ENCODE results near the gene ZNF284. TPM values are rescaled to one million over a fixed set of nuclear protein-coding genes. Genes with fewer than 3 reads are reported as not detected.

Gene ZNF284
- total RNA-seq, 1 donor from 2014 or later: 2.2 TPM

DNA sequence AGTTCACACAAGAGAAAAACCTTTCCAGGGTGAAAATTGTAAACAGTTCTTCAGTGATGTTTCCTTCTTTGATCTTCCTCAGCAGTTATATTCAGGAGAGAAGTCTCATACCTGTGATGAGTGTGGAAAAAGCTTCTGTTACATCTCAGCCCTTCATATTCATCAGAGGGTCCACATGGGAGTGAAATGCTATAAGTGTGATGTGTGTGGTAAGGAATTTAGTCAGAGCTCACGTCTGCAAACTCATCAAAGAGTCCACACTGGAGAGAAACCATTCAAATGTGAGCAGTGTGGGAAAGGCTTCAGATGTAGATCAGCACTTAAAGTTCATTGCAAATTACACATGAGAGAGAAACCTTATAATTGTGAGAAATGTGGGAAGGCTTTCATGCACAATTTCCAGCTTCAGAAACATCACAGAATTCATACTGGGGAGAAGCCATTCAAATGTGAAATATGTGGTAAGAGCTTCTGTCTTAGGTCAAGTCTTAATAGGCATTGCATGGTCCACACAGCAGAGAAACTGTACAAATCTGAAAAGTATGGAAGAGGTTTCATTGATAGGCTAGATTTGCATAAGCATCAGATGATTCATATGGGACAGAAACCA is 39.9 kb upstream of the ZNF284 start:
- Histone ChIP-seq H3K4me3 (no peak overlapping the region), H3K27me3 (no peaks in the 10 kb centered on the region), H3K36me3 (peaks cover 9 to 62% of the 10 kb centered on the region in 2 donors), H3K27ac (no peak overlapping the region), H3K4me1 (no peaks in the 10 kb centered on the region), H3K9me3 (peaks cover 63% of the 10 kb centered on the region)
- intact Hi-C loops (cut with DNase I): no loop called here
- DNase-seq (ENCODE audit: extremely low spot score in 2 of 2): no peak
- TF ChIP-seq POLR2AphosphoS5 (IDR thresholded peaks at IDR 0.05; ENCODE audit: insufficient read depth in 1 of 2, low read depth in 1 of 2): no peak
- TF ChIP-seq, protein P1, sequence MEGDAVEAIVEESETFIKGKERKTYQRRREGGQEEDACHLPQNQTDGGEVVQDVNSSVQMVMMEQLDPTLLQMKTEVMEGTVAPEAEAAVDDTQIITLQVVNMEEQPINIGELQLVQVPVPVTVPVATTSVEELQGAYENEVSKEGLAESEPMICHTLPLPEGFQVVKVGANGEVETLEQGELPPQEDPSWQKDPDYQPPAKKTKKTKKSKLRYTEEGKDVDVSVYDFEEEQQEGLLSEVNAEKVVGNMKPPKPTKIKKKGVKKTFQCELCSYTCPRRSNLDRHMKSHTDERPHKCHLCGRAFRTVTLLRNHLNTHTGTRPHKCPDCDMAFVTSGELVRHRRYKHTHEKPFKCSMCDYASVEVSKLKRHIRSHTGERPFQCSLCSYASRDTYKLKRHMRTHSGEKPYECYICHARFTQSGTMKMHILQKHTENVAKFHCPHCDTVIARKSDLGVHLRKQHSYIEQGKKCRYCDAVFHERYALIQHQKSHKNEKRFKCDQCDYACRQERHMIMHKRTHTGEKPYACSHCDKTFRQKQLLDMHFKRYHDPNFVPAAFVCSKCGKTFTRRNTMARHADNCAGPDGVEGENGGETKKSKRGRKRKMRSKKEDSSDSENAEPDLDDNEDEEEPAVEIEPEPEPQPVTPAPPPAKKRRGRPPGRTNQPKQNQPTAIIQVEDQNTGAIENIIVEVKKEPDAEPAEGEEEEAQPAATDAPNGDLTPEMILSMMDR (IDR thresholded peaks at IDR 0.05): no peak
- no peak for TF ChIP-seq POLR2A (IDR thresholded peaks at IDR 0.05)

DNA sequence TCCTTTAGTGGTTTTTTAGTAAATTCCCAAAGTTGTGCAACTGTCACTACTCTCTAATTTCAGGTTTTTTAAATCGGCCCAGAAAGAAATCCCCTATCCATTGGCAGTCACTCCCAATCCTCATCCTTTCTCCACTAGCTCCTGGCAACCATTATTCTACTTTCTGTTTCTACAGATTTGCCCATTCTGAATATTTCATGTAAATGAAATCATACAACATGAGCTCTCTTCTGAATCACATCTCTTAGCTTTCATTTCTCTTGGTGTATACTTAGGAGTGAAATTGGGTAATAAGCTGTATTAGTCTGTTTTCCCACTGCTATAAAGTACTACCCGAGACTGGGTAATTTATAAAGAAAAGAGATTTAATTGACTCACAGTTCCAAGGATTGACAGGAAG is 29.8 kb upstream of the ZNF284 start:
- Histone ChIP-seq H3K27ac (no peak overlapping the region), H3K4me1 (no peaks in the 10 kb centered on the region), H3K36me3 (no peaks in the 10 kb centered on the region), H3K4me3 (no peak overlapping the region), H3K27me3 (no peaks in the 10 kb centered on the region), H3K9me3 (no peaks in the 10 kb centered on the region)
- DNase-seq (ENCODE audit: extremely low spot score in 2 of 2): no peak
- TF ChIP-seq, protein P1 (IDR thresholded peaks at IDR 0.05): no peak
- intact Hi-C loops (cut with DNase I): no loop called here

DNA sequence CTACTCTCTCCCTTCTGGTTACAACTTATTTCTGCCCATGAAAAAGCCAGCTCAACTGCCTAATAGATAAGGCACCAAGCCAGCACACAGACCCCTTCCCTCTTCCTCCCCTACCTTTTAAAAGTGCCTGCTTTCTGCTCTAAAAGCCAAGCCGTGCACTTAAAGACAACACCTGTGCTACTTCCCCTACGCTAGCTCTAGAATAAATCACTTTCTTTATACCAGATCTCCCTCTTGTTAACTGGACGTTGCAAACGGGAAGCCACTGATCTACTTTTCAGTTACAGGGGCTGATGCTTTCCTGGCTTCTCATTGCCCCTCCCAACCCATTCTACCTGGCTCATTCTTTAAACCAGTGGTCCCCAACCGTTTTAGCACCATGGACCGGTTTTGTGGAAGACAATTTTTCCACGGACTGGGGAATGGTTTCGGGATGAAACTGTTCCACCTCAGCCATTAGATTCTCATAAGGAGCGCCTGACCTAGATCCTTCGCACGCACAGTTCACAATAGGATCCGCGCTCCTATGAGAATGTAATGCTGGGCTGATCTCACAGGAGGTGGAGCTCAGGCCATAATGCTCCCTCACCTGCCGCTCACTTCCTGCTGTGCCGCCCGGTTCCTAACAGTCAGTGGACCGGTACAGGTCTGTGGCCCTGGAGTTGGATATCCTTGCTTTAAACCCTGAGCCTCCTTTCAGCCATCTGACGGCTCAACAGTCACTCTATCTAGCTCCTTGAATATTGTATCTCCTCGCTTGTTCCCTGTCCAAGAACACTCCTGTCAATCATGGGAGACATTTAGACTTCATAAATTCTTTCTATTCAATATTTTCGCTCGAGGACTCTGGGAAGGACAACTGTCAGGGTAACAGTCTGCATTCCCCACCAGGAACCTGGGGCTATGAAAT is 21.0 kb upstream of the ZNF284 start:
- peak overlapping the region; percentile 63 to 88 for H3K4me3 ChIP-seq
- H3K4me1 ChIP-seq: peaks cover 15% of the 10 kb centered on the region
- DNase-seq (ENCODE audit: extremely low spot score in 2 of 2): no peak
- peaks cover 0 to 20% of the 10 kb centered on the region in 2 donors for H3K36me3 ChIP-seq
- H3K9me3 ChIP-seq: no peaks in the 10 kb centered on the region
- no peaks in the 10 kb centered on the region for H3K27me3 ChIP-seq
- TF ChIP-seq POLR2AphosphoS5 (IDR thresholded peaks at IDR 0.05; ENCODE audit: insufficient read depth in 1 of 2, low read depth in 1 of 2): no peak
- TF ChIP-seq, protein P1 (IDR thresholded peaks at IDR 0.05): no peak
- TF ChIP-seq POLR2A (IDR thresholded peaks at IDR 0.05): no peak
- intact Hi-C loops (cut with DNase I): no loop called here
- peak overlapping the region; percentile 75 for H3K27ac ChIP-seq

DNA sequence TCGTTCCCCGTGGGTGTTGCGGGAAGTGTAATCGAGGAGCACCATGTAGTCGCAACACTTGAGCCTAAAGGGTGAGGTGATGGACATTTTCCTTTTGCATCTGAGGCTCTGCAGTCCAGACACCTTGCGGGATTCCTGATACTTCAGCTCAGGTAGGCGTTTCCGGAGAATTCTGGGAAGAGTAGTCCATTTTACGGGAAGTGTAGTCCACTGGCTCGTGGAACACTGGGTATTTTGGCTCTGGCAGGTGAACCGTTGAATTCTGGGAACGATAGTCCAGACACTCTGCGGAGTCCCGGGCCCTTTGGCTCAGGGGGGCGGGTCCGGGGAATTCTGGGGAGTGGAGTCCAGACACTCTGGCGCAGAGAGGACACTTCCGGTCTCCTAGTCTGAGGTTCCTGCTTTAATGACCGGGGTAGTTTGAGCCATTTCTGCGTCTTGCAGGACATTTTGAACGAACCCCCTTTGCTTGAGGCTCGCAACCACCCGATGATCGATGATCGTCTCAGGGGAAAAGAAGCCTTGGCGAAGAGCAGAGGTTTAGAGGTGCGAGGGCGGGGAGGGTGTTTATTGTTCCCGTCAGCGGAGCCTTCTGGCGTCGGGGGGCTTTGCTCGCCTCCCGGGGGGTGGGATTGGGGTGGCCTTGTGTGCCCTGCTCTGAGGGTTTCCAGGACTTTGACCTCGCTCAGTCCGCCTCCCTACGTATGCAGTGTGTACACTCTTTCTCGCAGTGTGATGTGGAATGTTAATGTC is 20.1 kb upstream of the ZNF284 start, which contains the start of gene ZNF223:
TSS of gene ZNF223 (plus strand) at position 387 of the 753 bp plus-strand sequence. CDS start 3,141 bp downstream, outside the sequence.
- intact Hi-C loops (cut with DNase I): no loop called here
- H3K4me1 ChIP-seq: peaks cover 15% of the 10 kb centered on the region

More for the DNA sequence above, 20.1 kb upstream of the ZNF284 start, which contains the start of gene ZNF223:
- peak; percentile 93 to 97 for DNase-seq (ENCODE audit: extremely low spot score in 2 of 2)
- Histone ChIP-seq H3K27me3 (no peaks in the 10 kb centered on the region), H3K4me3 (peak within 1 kb of the TSS; percentile 63 to 88), H3K36me3 (peaks cover 0 to 22% of the 10 kb centered on the region in 2 donors), H3K9me3 (no peaks in the 10 kb centered on the region), H3K27ac (peak within 1 kb of the TSS; percentile 75)
- TF ChIP-seq, protein P1 (IDR thresholded peaks at IDR 0.05): no peak
- TF ChIP-seq POLR2AphosphoS5 (IDR thresholded peaks at IDR 0.05; ENCODE audit: insufficient read depth in 1 of 2, low read depth in 1 of 2): peak; percentile 65 to 99
- TF ChIP-seq POLR2A (IDR thresholded peaks at IDR 0.05): no peak
